Stimulated activated CD4-positive, alpha-beta T cell treated with anti-CD3 and anti-CD28 coated beads, Interleukin-1b, Interleukin-23, amount 100 ng/mL, for 24 hours (primary cell): ENCODE results near the gene SLC24A4.

Experiments used
- DNase-seq, 4 experiments: peaks; one replicate each; pipeline ENCODE4 v3.0.0-alpha.2; 2020; ENCODE audit warnings: low read depth in 4 of 4, low spot score in 1 of 4

The SLC24A4 gene

GRCh38 chr14:92315050-92315805 lies 7.7 kb upstream of the SLC24A4 start:
- no peak for DNase-seq

GRCh38 chr14:92316176-92316575 lies 6.8 kb upstream of the SLC24A4 start:
- no peak for DNase-seq

DNA sequence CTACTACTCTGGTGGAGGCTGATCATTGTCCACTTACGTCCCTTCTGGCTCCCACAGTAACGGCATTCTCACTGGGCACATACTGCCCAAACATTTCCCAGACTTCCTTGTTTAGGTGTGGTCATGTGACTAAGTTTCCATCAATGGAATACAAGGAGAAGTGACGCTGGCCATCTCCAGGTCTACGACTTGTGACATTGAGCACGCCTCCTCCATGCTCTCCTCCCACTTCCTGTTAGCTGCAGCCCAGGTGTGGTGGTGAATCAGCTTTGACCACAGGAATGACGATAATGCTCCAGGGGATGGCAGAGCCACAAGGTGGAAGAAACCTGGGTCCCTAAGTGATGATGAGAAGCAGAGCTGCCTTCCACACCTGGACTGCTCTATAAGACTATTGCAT lies 6.0 kb upstream of the SLC24A4 start:
- no peak for DNase-seq

DNA sequence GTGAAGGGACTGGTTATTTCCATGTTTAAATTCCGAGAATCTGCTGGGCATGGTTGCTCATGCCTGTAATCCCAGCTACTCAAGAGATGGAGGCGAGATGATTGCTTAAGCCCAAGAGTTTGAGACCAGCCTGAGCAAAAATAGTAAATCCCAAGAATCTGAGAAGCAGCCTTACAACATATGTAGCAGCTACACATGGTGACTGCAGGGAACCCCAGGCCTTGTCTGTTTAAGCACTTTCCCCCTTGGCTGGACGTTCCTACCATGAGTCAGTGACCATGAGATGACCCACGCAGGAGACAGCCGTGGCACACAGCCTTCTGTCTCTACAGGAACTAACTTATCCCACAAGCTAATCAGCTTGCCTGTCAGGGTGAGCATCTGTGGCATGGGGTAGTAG lies 5.5 kb upstream of the SLC24A4 start:
- DNase-seq, result no peak

- no peak for DNase-seq
Observed at GRCh38 chr14:92321701-92322100, 1.3 kb upstream of the SLC24A4 start.

- DNase-seq, result no peak
Observed at GRCh38 chr14:92322516-92322915, 449 bp upstream of the SLC24A4 start.

DNA sequence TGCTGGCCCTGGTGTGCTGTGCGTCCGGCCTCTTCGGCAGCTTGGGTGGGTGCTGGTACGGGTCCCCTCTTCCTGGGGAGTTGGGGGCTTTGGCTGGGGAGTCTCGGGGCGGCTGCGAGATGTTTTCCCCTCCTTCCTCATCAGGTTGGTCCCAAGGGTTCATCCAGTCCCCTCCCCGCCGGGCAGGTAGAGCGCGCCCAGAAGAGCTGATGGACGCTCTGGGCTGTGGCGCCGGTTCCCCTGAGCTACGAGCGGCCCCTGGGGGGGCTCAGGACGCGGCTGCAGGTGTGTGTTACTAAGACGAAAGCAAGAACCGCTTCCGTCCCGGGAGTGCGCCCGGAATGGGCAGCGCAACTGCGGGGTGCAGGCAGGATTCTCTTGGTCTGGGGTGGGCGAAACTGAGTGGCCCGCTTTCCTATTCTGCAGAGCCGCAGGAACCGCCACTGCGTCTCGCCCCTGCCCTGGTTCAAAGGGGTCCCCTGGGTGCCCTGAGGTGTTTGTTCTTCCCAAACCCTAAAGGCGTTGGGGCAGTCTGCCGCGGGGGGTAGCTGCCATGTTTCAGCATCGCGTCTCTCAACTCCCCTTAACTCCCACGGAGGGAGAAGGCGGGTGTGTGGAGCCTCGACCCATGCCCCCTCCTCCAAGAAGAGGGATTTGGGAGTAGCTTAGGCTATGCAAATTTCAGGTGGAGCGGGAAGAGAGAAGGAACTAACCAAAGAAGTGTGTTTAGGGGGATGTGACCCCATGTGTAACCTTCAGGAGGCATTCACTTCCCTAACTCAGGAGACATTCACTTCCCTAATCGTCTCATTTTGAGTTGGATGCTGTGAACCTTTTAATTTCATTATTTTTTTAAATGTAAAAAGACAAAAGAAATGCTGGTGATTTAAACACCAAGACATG lies 1.2 kb downstream of the SLC24A4 start:
- DNase-seq, result no peak

GRCh38 chr14:92325835-92326234 lies 2.9 kb downstream of the SLC24A4 start:
- DNase-seq, result no peak

- no peak for DNase-seq
Observed at GRCh38 chr14:92328664-92329255, 5.8 kb downstream of the SLC24A4 start.

GRCh38 chr14:92334050-92334449 lies 11.1 kb downstream of the SLC24A4 start:
- no peak for DNase-seq

DNA sequence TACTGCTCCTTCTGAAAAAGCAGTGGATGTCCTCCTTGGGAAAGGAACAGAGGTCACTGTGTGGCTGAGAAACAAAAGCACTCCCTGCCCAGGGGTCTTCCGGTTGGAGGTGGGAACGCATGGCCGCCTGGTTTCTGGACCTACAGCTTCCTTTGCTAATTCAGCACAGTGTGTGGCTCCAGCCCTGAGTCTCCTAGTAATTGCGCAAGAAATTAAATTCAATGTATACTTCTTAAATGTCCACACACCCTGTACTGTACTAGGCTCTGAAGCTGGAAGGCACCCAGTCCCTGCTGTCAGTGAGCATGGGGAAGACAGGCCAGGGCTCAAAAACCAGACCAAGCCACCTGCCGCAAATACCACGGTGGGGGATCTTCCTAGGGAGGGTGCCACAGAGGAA lies 13.4 kb downstream of the SLC24A4 start:
- no peak for DNase-seq

- DNase-seq, result no peak
Observed at GRCh38 chr14:92339426-92339825, 16.5 kb downstream of the SLC24A4 start.

DNA sequence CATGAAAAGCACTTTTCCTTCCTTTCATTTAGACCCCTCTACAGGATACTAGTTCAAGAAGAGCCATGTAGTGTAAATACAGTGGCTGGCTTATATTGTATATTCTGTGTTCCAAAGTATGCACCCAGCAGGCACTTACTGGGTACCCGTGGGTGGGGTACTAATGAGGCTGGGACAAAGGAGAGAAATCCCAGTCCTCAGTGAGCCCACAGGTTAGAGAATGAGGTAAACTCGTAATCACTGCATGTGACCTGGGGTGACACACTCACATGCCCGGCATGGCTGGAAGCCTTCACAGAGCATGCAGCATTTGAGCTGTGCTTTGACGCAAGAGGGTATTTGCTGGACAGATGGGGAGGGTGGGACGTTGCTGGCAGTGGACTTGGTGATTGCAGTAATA lies 17.1 kb downstream of the SLC24A4 start:
- DNase-seq, result no peak

DNA sequence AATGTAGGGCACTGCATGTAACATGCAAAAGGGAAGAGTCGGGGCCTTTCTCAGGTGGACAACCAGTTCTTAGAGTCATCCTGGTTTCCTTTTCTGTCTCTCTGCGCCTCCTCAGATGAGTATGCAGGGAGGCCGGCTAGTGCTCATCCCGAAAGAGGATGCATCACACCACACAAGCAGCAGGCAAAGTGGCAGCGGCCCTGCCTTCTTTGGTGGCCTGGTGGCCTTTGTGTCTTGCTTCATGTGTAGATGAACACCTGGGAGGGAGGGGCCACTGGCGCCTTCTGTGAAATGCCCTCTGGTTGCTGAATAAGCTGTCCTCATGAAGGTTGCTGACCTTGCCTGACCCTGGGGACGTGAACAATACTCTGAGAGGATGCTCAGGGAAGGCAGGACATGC lies 18.0 kb downstream of the SLC24A4 start:
- no peak for DNase-seq

DNA sequence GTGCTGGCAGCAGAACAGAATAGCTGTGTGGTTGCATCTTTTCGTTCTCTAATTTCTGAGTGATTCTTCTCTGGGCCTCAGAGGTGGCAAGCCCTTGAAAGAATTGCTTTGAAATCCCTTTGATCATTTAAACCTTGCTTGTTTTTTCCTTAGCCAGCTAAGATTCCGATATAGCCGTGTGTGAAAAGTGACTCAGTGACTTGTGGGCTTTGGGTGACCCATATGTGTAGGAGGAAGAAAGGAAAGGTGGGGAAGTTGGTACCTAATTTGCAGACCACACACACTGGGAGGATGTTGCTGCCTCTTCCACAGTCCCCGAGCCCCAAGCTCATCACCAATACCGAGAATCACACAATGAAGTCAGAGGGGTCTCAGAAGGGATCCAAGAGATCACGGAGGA lies 18.8 kb downstream of the SLC24A4 start:
- DNase-seq, result peak in 2 of 4 experiments; percentile 8 to 48

DNA sequence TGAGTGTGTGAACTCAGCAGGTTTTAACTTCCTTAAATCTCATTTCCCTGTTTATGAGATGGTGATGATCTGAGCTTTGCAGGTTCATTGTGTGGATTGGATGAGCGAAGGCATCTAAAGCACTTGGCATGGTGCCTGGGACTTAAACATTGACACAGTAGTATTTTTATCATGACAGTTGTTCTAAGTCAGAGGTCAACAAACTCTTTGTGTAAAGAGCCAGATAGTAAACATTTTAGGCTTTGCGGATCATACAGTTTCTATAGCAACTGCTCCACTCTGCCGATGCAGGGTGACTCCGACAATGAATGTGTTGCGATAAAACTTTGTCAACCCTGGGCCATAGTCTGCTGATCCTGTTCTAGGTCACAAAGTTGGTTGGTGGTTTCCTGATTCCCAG lies 25.2 kb downstream of the SLC24A4 start:
- no peak for DNase-seq

DNA sequence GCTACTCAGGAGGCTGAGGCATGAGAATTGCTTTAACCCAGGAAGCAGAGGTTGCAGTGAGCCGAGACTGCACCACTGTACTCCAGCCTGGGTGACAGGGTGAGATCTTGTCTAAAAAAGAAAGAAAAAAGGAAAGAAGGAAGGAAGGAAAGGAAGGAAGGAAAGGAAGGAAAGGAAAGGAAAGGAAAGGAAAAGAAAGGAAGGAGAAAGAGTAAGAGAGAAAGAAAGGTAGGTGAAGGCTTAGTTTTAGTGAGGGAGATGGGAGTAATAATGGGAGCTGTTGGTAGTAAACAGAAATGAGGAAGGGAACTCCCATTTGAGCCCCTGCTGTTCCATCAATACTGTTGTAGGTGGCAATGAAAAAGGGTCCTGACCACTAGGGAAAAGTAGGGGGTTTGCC lies 28.8 kb downstream of the SLC24A4 start:
- no peak for DNase-seq

GRCh38 chr14:92352158-92352985 lies 29.4 kb downstream of the SLC24A4 start:
- DNase-seq, result peak in 1 of 4 experiments; percentile 14

- DNase-seq, result no peak
Observed at GRCh38 chr14:92353447-92353846, 30.5 kb downstream of the SLC24A4 start.

DNA sequence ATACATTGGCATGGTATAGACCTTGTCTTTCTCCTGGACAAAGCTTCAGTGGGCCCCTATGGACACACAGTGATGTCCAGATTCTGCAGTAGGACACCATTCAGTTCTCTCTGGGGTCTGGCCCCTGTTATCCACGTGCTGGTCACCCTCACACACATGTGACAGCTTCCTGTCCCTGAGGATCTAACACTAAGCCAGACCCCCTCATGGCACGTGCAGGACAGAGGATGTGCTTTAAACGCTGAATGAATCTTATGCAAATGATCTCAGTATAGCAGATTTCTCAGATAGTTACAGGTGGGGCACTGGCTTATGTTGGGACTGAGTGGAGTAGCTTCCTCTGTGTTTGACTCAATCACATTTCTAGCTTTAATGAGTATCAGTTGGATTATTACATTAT lies 33.7 kb downstream of the SLC24A4 start:
- no peak for DNase-seq
